ENCODE measurements around the gene CCDC112. TPM values are rescaled to one million over a fixed set of nuclear protein-coding genes. Genes with fewer than 3 reads are reported as not detected.

The CCDC112 gene
- total and polyA plus RNA-seq, 2 of the 13 experiments (the other 11 are each of a cell fraction or from before 2014, with no cell fraction given) = 1.1 to 2.8 TPM

GRCh38 chr5:115262321-115263077 is 34.0 kb downstream of the CCDC112 start, which contains the start of gene PGGT1B (continued):
- TF ChIP-seq TRIM22 (IDR thresholded peaks at IDR 0.05) = no peak
- no peak for TF ChIP-seq SP1 (IDR thresholded peaks at IDR 0.05)
- TF ChIP-seq SP1 (CRISPR knock-in tag; IDR thresholded peaks at IDR 0.05) = no peak
- peak; percentile 68 for TF ChIP-seq SIN3B (IDR thresholded peaks at IDR 0.05; ENCODE audit: low read length)
- TF ChIP-seq ZNF670 (CRISPR knock-in tag; IDR thresholded peaks at IDR 0.05; ENCODE audit: borderline replicate concordance) = peak; percentile 13; the same call in 1 of the 2 replicates
- TF ChIP-seq THAP9 (CRISPR knock-in tag; IDR thresholded peaks at IDR 0.05; ENCODE audit: borderline replicate concordance) = peak; percentile 88; the same call in 1 of the 2 replicates
- TF ChIP-seq DMTF1 (CRISPR knock-in tag; IDR thresholded peaks at IDR 0.05) = no peak
- no peak for TF ChIP-seq GTF2F1 (IDR thresholded peaks at IDR 0.05; ENCODE audit: low read length)
- no peak for TF ChIP-seq ARNTL (CRISPR knock-in tag; IDR thresholded peaks at IDR 0.05)
- peak; percentile 85 for TF ChIP-seq RBFOX2 (IDR thresholded peaks at IDR 0.05; ENCODE audit: low read depth, low read length)
- no peak; the same call in 1 of the 2 replicates for TF ChIP-seq FOXC1 (CRISPR knock-in tag; IDR thresholded peaks at IDR 0.05; ENCODE audit: borderline replicate concordance)
- TF ChIP-seq ZNF891 (CRISPR knock-in tag; IDR thresholded peaks at IDR 0.05) = peak; percentile 82; the same call in 1 of the 2 replicates
- TF ChIP-seq ZNF580 (CRISPR knock-in tag; IDR thresholded peaks at IDR 0.05; ENCODE audit: borderline replicate concordance, low read depth) = peak; percentile 79; the same call in 1 of the 2 replicates
- TF ChIP-seq FOXK2 (IDR thresholded peaks at IDR 0.05) = no peak
- peak; percentile 57 for TF ChIP-seq REPIN1 (CRISPR knock-in tag; IDR thresholded peaks at IDR 0.05; ENCODE audit: borderline replicate concordance, low read depth)
- TF ChIP-seq UBTF (CRISPR knock-in tag; IDR thresholded peaks at IDR 0.05) = peak; percentile 88
- peak; percentile 90 for TF ChIP-seq POLR2AphosphoS5 (IDR thresholded peaks at IDR 0.05; ENCODE audit: low read depth, low read length)
- TF ChIP-seq HNF4G (IDR thresholded peaks at IDR 0.05; ENCODE audit: borderline replicate concordance, low read depth, low read length) = 0 out of 2 replicates have a peak, but pooled peaks have one; percentile 23
- TF ChIP-seq HNF4G (CRISPR knock-in tag; IDR thresholded peaks at IDR 0.05; ENCODE audit: borderline replicate concordance, low read depth) = no peak
- TF ChIP-seq HNRNPK (IDR thresholded peaks at IDR 0.05; ENCODE audit: low read depth, low read length, poor library complexity, severe bottlenecking) = no peak
- TF ChIP-seq ZNF264 (CRISPR knock-in tag; IDR thresholded peaks at IDR 0.05) = 0 out of 2 replicates have a peak, but pooled peaks have one; percentile 40
